IMR-90 (cell line): ENCODE results near the gene ZNF775. TPM values are rescaled to one million over a fixed set of nuclear protein-coding genes. Genes with fewer than 3 reads are reported as not detected.
A peak's percentile ranks its signal among the peaks of the same experiment; 100 is the strongest.

ENCODE experiments used
- ATAC-seq: fragments of 200-7000 bp; cut with Tn5 transposase; 2 replicates; pipeline ENCODE4 v1.9.1; 2020; ENCODE audit warnings: low read depth, mild to moderate bottlenecking, moderate library complexity
- BruUV-seq: library from RNA; stranded (reverse); fragments of 400-500 nt; replicated peaks from 2 replicates; lab custom pipeline; 2021; lab: Mats Ljungman, UMichigan
- CTCF ChIA-PET: fragments of 300-600 bp; formaldehyde crosslinking; extraction: SDS; loops from one replicate; lab custom pipeline; 2021; ENCODE audit warnings: antibody characterized with exemption; lab: Yijun Ruan, JAX
- POLR2A ChIA-PET: fragments of 300-600 bp; sonication (Branson Sonifier 250); formaldehyde crosslinking; loops from one replicate; lab custom pipeline; 2022; ENCODE audit warnings: antibody characterized with exemption; ENCODE audit not compliant: unreplicated experiment; lab: Charles Lee
- DNase-seq: peaks from one replicate; pipeline ENCODE4 v3.0.0; 2013
- H2AFZ ChIP-seq: replicated peaks from 2 replicates; pipeline ENCODE3; 2013; ENCODE audit warnings: low read length, mild to moderate bottlenecking; ENCODE audit not compliant: poor library complexity
- H2AK5ac ChIP-seq: 2 replicates; pipeline ENCODE4 v1.6.1; 2013; ENCODE audit warnings: low read depth, low read length, inconsistent platforms
- H2AK9ac ChIP-seq: replicated peaks from 2 replicates; pipeline ENCODE3; 2013; ENCODE audit warnings: mild to moderate bottlenecking, low read depth, low read length, moderate library complexity; ENCODE audit not compliant: poor library complexity
- H2BK120ac ChIP-seq: 2 replicates; pipeline ENCODE4 v1.6.1; 2013; ENCODE audit warnings: low read depth, low read length, inconsistent platforms
- H2BK15ac ChIP-seq: 3 replicates; pipeline ENCODE4 v1.6.1; 2013; ENCODE audit warnings: low read depth, low read length, inconsistent platforms
- H2BK20ac ChIP-seq: 2 replicates; pipeline ENCODE4 v1.6.1; 2013; ENCODE audit warnings: low read depth, mild to moderate bottlenecking, inconsistent platforms, low read length, moderate library complexity
- H2BK5ac ChIP-seq: 2 replicates; pipeline ENCODE4 v1.6.1; 2013; ENCODE audit warnings: mild to moderate bottlenecking, low read depth, low read length, inconsistent platforms; ENCODE audit not compliant: poor library complexity, severe bottlenecking
- H3K14ac ChIP-seq: replicated peaks from 2 replicates; pipeline ENCODE4 v1.6.1; 2013; ENCODE audit warnings: low read depth, low read length, inconsistent platforms
- H3K18ac ChIP-seq: 2 replicates; pipeline ENCODE4 v1.6.1; 2013; ENCODE audit warnings: low read depth, low read length, control low read depth
- H3K23ac ChIP-seq: 2 replicates; pipeline ENCODE4 v1.6.1; 2013; ENCODE audit warnings: low read depth, low read length, inconsistent platforms
- H3K27ac ChIP-seq: 2 replicates; pipeline ENCODE4 v1.5.1; 2013; ENCODE audit warnings: mild to moderate bottlenecking, control low read depth, low read length; ENCODE audit not compliant: insufficient read depth
- H3K27me3 ChIP-seq: 2 replicates; pipeline ENCODE4 v1.6.1; 2013; ENCODE audit warnings: low read length; ENCODE audit not compliant: control insufficient read depth, insufficient read depth
- H3K36me3 ChIP-seq: 2 replicates; pipeline ENCODE4 v1.6.1; 2013; ENCODE audit warnings: low read length, mixed read lengths; ENCODE audit not compliant: control insufficient read depth, insufficient read depth
- H3K4ac ChIP-seq: 2 replicates; pipeline ENCODE4 v1.6.1; 2013; ENCODE audit warnings: low read depth, low read length, inconsistent platforms
- H3K4me1 ChIP-seq: 2 replicates; pipeline ENCODE4 v1.6.1; 2013; ENCODE audit warnings: low read length, mixed read lengths; ENCODE audit not compliant: control insufficient read depth, insufficient read depth
- H3K4me2 ChIP-seq: 2 replicates; pipeline ENCODE4 v1.6.1; 2013; ENCODE audit warnings: low read depth, mild to moderate bottlenecking, control low read depth, low read length, moderate library complexity
- H3K4me3 ChIP-seq: 2 replicates; pipeline ENCODE4 v1.5.1; 2013; ENCODE audit warnings: low read depth, mild to moderate bottlenecking, control low read depth, low read length, moderate library complexity; ENCODE audit not compliant: insufficient read depth
- H3K56ac ChIP-seq: 2 replicates; pipeline ENCODE4 v1.6.1; 2013; ENCODE audit warnings: low read length, inconsistent platforms; ENCODE audit not compliant: insufficient read depth; ENCODE audit errors: extremely low read depth
- H3K79me1 ChIP-seq, 2 experiments: 2 replicates each; pipeline ENCODE4 v1.6.1; 2013; ENCODE audit warnings: low read length in 2 of 2, inconsistent platforms in 1 of 2, low read depth in 1 of 2
- H3K9ac ChIP-seq: 2 replicates; pipeline ENCODE4 v1.6.1; 2013; ENCODE audit warnings: low read depth, low read length, control low read depth
- H3K9me1 ChIP-seq: 2 replicates; pipeline ENCODE4 v1.6.1; 2013; ENCODE audit warnings: low read length, inconsistent platforms; ENCODE audit not compliant: insufficient read depth
- H3K9me3 ChIP-seq: 2 replicates; pipeline ENCODE4 v1.6.1; 2013; ENCODE audit warnings: low read length; ENCODE audit not compliant: control insufficient read depth, insufficient read depth
- H4K20me1 ChIP-seq: 2 replicates; pipeline ENCODE4 v1.6.1; 2013; ENCODE audit warnings: low read length, inconsistent platforms; ENCODE audit not compliant: insufficient read depth
- H4K5ac ChIP-seq: 2 replicates; pipeline ENCODE4 v1.6.1; 2013; ENCODE audit warnings: mild to moderate bottlenecking, low read depth, low read length, control low read depth
- H4K8ac ChIP-seq, 2 experiments: 2 replicates each; pipeline ENCODE4 v1.6.1; 2013; ENCODE audit warnings: low read depth in 2 of 2, low read length in 2 of 2, control low read depth in 1 of 2, inconsistent platforms in 1 of 2
- H4K91ac ChIP-seq: 2 replicates; pipeline ENCODE4 v1.6.1; 2013; ENCODE audit warnings: low read depth, low read length, inconsistent platforms; ENCODE audit not compliant: insufficient read depth
- BHLHE40 ChIP-seq: fragments of 150-350 bp; IDR thresholded peaks from 2 replicates; pipeline ENCODE4 v1.6.1; 2016; ENCODE audit warnings: mild to moderate bottlenecking, low read depth, low read length
- CEBPB ChIP-seq: IDR thresholded peaks from 2 replicates; pipeline ENCODE4 v1.6.1; 2012; ENCODE audit warnings: low read depth, low read length, improper control_type of control experiment
- CHD1 ChIP-seq: IDR thresholded peaks from 2 replicates; pipeline ENCODE4 v1.6.1; 2012; ENCODE audit warnings: low read depth, low read length, improper control_type of control experiment
- CTCF ChIP-seq: conservative IDR thresholded peaks from 2 replicates; pipeline ENCODE4 v1.5.1; 2012; ENCODE audit warnings: mild to moderate bottlenecking, low read depth, low read length, improper control_type of control experiment
- ELK1 ChIP-seq: fragments of 150-350 bp; IDR thresholded peaks from 2 replicates; pipeline ENCODE4 v1.6.1; 2016; ENCODE audit warnings: low read depth, mild to moderate bottlenecking, low read length, moderate library complexity, borderline replicate concordance
- FOS ChIP-seq: fragments of 150-350 bp; IDR thresholded peaks from 2 replicates; pipeline ENCODE4 v1.6.1; 2016; ENCODE audit warnings: low read depth, low read length
- MAZ ChIP-seq: IDR thresholded peaks from 2 replicates; pipeline ENCODE4 v1.6.1; 2012; ENCODE audit warnings: low read depth, mild to moderate bottlenecking, low read length, improper control_type of control experiment, moderate library complexity, borderline replicate concordance
- MXI1 ChIP-seq: IDR thresholded peaks from 2 replicates; pipeline ENCODE4 v1.6.1; 2012; ENCODE audit warnings: low read depth, mild to moderate bottlenecking, low read length, moderate library complexity, borderline replicate concordance
- NFE2L2 ChIP-seq: fragments of 150-350 bp; IDR thresholded peaks from 2 replicates; pipeline ENCODE4 v1.6.1; 2016; ENCODE audit warnings: low read depth, mild to moderate bottlenecking, low read length
- POLR2A ChIP-seq: IDR thresholded peaks from 2 replicates; pipeline ENCODE4 v1.6.1; 2012; ENCODE audit warnings: mild to moderate bottlenecking, low read depth, low read length
- RAD21 ChIP-seq: IDR thresholded peaks from 2 replicates; pipeline ENCODE4 v1.6.1; 2012; ENCODE audit warnings: low read length, improper control_type of control experiment
- RCOR1 ChIP-seq: IDR thresholded peaks from 2 replicates; pipeline ENCODE4 v1.6.1; 2012; ENCODE audit warnings: mild to moderate bottlenecking, low read length, improper control_type of control experiment; ENCODE audit not compliant: insufficient replicate concordance
- SMC3 ChIP-seq: fragments of 150-350 bp; IDR thresholded peaks from 2 replicates; pipeline ENCODE4 v1.6.1; 2016; ENCODE audit warnings: low read depth, mild to moderate bottlenecking, antibody characterized with exemption, low read length, moderate library complexity
- USF2 ChIP-seq: fragments of 150-350 bp; IDR thresholded peaks from 2 replicates; pipeline ENCODE4 v1.6.1; 2017; ENCODE audit warnings: mild to moderate bottlenecking, antibody characterized with exemption, low read length, low read depth
- WGBS, 2 experiments: methylation state at CpG; one replicate each; pipeline versions ENCODE4 v1.1.5 to v1.1.7; 2013; ENCODE audit warnings: missing lambda C conversion rate in 2 of 2; ENCODE audit not compliant: insufficient read length in 1 of 2; ENCODE audit errors: extremely low coverage in 2 of 2; 5-methylcytosine and 5-hydroxymethylcytosine counted together
- dilution Hi-C: fragments of 300-500 bp; cut with HindIII; formaldehyde crosslinking; loops from one replicate; pipeline ENCODE4 v1.14.3; 2018; ENCODE audit warnings: low sequenced_read_pairs; ENCODE audit not compliant: unreplicated experiment
- in situ Hi-C: fragments of 300-500 bp; cut with MboI; formaldehyde crosslinking; loops from 3 replicates; pipeline ENCODE4 v1.14.3; 2019; ENCODE audit warnings: low sequenced_read_pairs, inconsistent platforms, mixed read lengths
- intact Hi-C: fragments of 100-400 bp; cut with micrococcal nuclease; formaldehyde crosslinking; loops from 2 replicates; pipeline ENCODE4 v1.10.0; 2022
- polyA plus RNA-seq, 3 experiments: library from polyadenylated mRNA; depleted of rRNA; stranded (reverse); fragments of >200 nt; gene quantifications; 2 replicates each; pipeline ENCODE4 v1.2.3, GENCODE V29; 2012; ENCODE audit warnings: low replicate concordance in 1 of 3
- total RNA-seq: library from RNA; depleted of rRNA; stranded (reverse); fragments of >200 nt; gene quantifications from 2 replicates; pipeline ENCODE4 v1.2.3, GENCODE V29; 2012

Gene ZNF775
- total and polyA plus RNA-seq, 2 of the 4 experiments (the other 2 are of a cell fraction): 1.4 to 2.6 TPM

GRCh38 chr7:150333659-150334058 lies 45.5 kb upstream of the ZNF775 start (continued):
- TF ChIP-seq NFE2L2 (no peak), POLR2A (no peak), RAD21 (no peak), CEBPB (no peak), FOS (no peak), SMC3 (no peak)

GRCh38 chr7:150334108-150334507 lies 45.0 kb upstream of the ZNF775 start:
- CTCF ChIA-PET: no interaction called here
- Histone ChIP-seq H3K56ac (no peak overlapping the region), H3K9me3 (no peaks in the 10 kb centered on the region), H2AK5ac (peak overlapping the region; percentile 80), H2BK5ac (no peak overlapping the region), H3K23ac (no peak overlapping the region), H3K4me3 (no peak overlapping the region), H2BK20ac (peak overlapping the region; percentile 74), H4K8ac (no peak overlapping the region), H3K79me1 (no peaks in the 10 kb centered on the region), H2AFZ (no peak overlapping the region), H3K9me1 (peaks cover 8% of the 10 kb centered on the region; the same call in 1 of the 2 replicates), H2BK120ac (peak overlapping the region; percentile 79), H2AK9ac (no peak overlapping the region), H3K9ac (no peak overlapping the region), H4K91ac (peak overlapping the region; percentile 85; the same call in 1 of the 2 replicates), H3K4ac (peak overlapping the region; percentile 41), H3K27ac (peak overlapping the region; percentile 14; the same call in 1 of the 2 replicates), H3K18ac (peak overlapping the region; percentile 9; the same call in 1 of the 2 replicates), H4K5ac (peak overlapping the region; percentile 76), H3K27me3 (no peaks in the 10 kb centered on the region), H3K14ac (peak overlapping the region; percentile 45; the same call in 1 of the 2 replicates), H2BK15ac (peak overlapping the region; percentile 58; the same call in 2 of the 3 replicates), H3K36me3 (no peaks in the 10 kb centered on the region), H4K20me1 (no peaks in the 10 kb centered on the region), H3K4me2 (no peak overlapping the region), H3K4me1 (peaks cover 16% of the 10 kb centered on the region)
- in situ Hi-C loops (no loop called here), intact Hi-C loops (no loop called here), dilution Hi-C loops (no loop called here)
- POLR2A ChIA-PET: no interaction called here
- no peak for ATAC-seq
- BruUV-seq: no TSS peak
- no peak for DNase-seq
- 76% methylated on average over 4 of the region's 8 CpGs; no CpG with 5 or more reads in 1 of the 2 experiments for WGBS, 2 experiments
- TF ChIP-seq BHLHE40 (no peak), SMC3 (no peak), MAZ (no peak), MXI1 (no peak), CTCF (no peak), FOS (no peak), POLR2A (no peak), ELK1 (no peak), USF2 (no peak), NFE2L2 (no peak), CHD1 (no peak), RCOR1 (no peak)
